Measurements from ENCODE around the gene WDR90.
A peak's percentile ranks its signal among the peaks of the same experiment; 100 is the strongest.

The WDR90 gene

DNA sequence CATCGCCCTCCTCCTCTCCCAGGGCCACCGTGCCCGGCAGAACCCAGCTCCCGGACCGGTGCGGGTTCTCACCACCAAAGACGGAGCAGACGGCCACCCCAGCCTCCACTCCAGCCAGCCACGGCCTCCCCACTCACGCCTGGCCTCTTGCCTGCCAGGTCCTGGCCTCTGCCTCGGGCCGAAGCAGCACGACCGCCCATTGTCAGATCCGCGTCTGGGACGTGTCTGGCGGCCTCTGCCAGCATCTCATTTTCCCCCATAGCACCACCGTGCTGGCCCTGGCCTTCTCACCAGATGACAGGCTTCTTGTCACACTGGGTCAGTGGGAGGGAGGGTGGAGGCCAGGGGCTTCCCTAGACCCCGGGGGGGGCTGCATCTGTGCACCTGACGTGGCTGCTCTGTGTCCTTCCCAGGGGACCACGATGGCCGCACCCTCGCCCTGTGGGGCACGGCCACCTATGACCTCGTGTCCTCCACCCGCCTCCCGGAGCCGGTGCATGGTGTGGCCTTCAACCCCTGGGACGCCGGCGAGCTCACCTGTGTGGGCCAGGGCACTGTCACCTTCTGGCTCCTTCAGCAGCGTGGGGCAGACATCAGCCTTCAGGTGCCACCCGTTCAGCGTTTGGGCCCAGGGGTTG, 12.1 kb downstream of the WDR90 start:
- DNase-seq, result no peak

- no peak for DNase-seq
Observed at GRCh38 chr16:662095-662494, 12.9 kb downstream of the WDR90 start.

DNA sequence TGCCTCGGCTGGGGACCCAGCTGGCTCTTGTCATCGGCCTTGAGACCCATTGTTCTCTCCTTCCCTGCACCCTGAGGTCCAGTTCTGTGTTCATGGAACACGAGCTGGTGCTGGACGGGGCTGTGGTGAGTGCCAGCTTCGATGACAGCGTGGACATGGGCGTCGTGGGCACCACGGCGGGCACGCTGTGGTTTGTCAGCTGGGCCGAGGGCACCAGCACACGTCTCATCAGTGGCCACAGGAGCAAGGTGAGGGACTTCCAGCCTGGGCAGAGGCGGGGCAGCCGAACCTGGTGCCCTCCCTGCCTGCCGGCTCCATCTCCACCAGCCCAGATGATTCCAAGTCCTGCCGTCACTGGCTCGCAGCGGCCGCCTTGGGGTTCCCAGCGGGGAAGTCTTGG, 13.4 kb downstream of the WDR90 start:
- no peak for DNase-seq

DNA sequence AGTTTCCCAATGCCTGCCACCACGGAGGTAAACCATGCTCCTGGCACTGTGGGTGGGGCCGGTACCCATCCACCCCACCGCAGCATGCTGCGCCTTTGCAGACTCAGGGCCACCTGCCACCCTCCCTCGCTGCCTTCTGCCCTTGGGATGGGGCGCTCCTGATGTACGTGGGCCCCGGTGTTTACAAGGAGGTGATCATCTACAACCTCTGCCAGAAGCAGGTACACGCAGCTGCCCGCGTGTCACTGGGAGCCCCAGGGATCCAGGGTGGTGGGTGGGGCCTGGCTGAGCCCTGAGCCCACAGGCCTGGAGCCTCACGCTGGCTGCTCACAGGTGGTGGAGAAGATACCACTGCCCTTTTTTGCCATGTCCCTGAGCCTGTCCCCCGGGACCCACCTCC, 17.4 kb downstream of the WDR90 start:
- DNase-seq, result no peak

DNA sequence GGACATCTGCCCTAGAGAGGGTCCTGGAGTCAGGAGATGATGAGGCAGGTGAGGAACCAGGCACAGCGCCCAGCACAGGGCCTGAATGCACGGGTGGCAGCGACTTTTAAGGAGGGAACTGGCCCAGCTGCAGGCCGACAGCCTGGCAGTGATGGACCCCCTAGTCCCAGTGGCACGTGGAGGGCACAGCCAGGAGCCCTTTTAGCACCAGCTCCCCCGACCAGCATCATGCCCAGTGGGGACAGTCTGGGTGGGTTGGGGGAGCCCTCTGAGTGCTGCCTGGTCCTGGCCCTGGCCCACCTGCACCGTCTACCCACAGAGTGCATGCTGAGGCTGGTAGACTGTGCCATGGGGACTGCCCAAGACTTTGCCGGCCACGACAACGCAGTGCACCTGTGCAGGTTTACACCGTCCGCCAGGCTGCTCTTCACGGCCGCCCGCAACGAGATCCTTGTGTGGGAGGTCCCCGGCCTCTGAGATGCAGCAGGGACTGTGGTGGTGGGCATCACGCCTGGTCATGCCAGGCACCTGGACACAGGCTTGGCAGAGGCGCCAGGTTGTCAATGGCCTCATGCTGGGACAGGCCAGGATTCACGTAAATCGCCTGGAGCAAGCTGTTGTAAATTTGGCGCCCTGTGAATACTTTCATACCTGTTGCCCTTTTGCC, 18.1 kb downstream of the WDR90 start:
- peak; percentile 25 for DNase-seq

DNA sequence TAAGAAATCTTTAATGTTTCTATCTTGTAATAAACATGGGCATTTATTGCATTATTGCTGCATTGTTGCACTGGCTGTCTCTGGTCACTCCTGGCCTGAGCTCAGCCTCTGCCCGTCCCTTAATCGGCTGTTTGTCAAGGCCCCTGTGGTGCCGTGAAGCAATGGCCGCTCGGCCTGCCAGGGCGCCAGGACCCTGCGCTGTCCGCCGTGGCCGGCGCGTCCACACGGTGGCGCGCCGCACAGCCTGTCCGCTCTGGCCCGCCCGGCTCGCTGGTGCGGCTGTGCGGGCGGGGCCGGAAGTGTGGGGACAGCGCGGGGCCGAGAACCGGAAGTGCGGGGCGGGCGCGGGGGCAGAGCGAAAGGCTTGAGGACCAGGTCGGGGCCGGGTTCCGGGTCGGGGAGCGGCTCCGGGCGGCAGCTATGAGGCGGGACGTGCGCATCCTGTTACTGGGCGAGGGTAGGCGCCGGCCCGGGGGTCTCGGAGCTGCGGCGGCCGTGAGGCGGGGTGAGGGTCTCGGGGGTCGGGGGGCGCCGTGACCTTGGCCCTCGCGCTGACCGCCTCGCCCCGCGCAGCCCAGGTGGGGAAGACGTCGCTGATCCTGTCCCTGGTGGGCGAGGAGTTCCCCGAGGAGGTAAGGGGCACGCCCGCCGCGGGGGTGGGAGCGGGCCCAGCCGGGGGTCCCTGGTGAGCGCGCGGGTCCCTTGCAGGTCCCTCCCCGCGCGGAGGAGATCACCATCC, 18.8 kb downstream of the WDR90 start, which contains the start of gene RHOT2:
RHOT2 (plus strand) TSS at position 353 of the 739 bp plus-strand sequence; CDS start at position 421, 68 bp downstream.
- DNase-seq, result peak; percentile 68

DNA sequence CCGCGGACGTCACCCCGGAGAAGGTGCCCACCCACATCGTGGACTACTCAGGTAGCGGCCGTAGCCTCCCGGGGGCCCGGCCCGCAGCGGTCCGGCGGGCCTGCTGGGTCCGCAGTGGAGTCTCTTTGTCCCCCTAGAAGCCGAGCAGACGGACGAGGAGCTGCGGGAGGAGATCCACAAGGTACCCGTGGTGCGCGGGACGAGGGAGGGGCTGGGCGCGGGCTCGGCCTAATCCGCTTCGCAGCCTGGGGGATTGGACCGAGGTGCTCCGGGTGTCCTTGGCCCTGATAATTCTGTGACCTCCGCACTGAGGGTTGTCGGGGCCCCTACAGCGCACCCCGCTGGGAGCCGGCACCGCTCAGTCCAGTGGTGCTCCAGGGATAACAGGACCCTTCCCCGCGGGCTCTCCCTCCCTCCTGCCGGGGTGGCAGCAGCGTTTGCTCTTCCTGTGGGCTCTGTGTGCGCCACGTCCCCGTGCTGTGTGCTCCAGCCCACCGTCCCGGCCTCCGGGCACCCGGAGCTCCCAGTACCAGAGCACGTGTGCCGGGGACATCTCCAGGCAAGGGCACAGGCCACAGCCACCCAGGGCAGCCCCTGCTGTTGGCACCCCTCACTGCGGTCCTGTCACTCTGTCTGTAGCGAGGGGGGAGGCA, 19.5 kb downstream of the WDR90 start:
- no peak for DNase-seq

DNA sequence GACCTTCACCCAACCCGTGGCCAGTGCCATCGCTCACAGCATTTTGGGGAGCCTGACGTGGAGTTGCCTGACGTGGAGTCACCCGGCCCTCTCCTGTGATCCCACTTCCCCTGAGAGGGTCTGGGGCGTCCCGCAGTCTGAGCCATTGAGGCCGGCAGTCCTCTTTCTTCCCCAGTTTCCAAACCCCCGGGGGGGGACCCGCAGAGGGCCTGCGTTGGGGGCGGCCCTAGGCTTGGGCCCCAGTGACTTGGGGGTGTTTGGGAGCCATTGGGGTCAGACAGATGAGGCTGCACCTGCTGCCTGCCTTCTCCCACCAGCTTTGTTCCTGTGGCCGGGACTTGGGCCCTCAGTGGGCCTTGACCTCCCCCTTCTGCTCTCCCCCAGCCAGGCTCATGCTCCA, 20.5 kb downstream of the WDR90 start:
- no peak for DNase-seq

DNA sequence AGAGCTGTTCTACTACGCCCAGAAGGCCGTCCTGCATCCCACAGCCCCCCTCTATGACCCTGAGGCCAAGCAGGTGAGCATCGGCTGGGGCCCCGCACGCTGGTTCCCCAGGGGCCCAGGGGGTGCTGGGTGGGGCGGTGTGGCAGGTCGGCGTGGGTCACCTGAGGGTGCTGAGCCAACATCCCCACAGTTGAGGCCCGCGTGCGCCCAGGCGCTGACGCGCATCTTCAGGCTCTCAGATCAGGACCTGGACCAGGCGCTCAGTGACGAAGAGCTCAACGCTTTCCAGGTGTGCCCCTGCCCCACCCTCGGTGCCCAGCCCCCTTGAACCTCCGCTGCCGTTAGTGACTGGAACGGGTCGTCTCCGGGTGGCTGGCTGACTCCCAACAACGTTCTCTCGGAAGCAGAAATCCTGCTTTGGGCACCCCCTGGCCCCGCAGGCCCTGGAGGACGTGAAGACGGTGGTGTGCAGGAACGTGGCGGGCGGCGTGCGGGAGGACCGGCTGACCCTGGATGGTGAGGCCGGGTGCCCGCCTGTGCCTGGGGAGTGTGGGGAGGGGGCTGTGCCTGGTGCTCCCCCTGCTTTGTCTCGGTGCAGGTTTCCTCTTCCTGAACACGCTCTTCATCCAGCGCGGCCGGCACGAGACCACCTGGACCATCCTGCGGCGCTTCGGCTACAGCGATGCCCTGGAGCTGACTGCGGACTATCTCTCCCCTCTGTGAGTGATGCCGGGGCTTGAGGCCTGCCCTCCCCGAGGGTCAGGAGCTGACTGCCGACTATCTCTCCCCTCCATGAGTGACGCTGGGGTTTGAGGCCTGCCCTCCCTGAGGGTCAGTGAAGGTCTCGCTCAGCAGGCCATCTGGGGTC, 21.6 kb downstream of the WDR90 start:
- DNase-seq, result no peak

GRCh38 chr16:671353-672131, 22.4 kb downstream of the WDR90 start:
- no peak for DNase-seq

- no peak for DNase-seq
Observed at GRCh38 chr16:672371-672770, 23.2 kb downstream of the WDR90 start.

GRCh38 chr16:672851-673250, 23.7 kb downstream of the WDR90 start:
- no peak for DNase-seq

DNA sequence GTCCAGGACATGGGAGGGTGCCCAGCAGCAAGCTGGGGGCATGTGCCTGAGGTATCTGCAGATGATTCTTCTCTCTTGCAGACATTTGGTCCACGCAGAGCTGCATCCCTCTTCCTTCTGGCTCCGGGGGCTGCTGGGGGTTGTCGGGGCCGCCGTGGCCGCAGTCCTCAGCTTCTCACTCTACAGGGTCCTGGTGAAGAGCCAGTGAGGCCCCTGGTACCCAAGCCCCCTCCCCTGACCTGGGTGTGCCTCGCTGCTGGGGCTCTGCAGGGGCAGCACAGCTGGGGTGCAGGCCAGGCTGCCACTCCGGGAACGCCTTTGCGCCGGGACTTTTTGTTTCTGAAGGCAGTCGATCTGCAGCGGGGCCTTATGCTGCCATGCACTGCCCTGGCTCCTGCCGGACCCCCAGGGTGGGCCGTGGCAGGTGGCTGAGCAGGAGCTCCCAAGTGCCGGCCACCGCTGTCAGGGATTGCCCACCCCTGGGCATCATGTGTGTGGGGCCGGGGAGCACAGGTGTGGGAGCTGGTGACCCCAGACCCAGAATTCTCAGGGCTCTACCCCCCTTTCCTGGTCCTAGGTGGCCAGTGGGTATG, 24.3 kb downstream of the WDR90 start:
- no peak for DNase-seq

DNA sequence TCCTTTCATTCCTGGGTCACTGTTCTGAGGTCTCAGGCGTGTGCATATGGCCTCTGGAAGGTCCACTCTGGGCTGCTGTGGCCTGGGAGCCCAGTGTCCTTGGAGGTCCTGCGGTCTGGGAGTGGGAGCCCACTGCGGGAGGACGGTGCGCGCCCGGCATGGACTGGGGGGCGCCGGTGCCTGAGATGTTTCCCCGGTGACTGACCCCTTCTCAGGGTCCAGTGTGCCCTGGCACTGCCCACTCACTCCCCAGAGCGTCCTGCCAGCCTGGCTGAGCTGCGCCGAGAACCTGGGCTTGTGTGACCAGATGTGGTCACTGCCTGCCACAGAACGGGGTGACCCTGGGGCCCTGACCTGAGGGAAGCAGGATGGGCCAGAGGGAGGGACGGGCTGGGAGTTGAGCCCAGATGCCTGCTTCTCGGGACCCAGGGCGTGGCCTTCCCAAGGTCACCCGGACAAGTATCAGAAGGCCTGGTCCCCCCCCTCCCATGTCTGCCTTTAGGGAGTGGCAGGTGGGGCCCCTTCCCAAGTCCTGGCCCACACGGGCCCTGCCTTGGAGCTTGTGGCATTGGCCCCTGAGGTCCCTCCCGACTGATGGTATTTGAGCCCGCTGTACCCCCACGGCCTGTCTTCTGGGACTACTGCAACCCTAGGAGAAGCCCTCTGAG, 25.2 kb downstream of the WDR90 start:
- no peak for DNase-seq

DNA sequence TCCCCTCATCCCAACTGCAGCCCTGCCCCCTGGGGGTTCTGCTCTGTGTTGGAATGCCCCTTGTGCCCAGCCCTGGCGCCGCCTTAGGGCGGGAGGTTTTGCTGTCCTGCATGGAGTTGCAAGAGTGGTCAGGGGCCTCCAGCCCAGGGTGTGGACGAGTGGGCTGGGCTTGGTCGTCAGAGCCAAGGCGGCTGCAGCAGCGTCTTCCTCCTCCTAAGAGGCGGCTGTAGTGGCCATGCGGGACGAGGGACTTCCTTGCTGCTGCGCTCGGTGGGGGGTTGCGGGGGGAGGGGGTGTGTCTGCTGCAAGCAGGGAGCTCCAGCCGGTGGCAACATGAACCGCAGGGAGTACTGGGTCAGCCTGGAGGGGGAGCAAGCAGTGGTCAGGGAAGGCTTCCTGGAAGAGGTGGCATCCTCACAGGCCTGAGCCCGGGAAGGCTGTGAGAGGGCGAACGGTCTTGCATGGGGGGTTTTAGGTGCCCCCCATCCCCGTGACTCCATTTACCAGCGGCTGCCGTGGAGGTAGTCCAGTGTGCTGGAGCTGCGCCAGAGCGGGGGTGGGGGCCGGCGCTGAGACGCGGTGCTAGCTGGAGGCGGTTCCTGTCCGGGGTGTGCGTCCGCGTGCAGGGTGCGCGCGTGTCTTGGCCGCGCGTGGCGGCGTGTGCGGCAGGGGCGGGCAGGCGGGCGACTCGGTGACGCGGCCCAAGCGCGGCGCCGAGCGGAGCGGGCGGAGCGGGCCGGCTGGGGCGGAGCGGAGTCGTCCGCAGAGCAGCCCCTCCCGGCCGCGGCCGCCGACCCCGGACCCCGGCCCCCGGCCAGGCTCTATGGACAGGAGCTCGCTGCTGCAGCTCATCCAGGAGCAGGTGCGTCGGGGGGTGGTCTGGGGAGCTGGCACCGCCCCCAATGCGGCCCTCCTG, 26.1 kb downstream of the WDR90 start, which contains the start of gene RHBDL1:
RHBDL1 (plus strand) TSS at position 704 of the 916 bp plus-strand sequence; CDS start at position 824, 120 bp downstream.
- no peak for DNase-seq

DNA sequence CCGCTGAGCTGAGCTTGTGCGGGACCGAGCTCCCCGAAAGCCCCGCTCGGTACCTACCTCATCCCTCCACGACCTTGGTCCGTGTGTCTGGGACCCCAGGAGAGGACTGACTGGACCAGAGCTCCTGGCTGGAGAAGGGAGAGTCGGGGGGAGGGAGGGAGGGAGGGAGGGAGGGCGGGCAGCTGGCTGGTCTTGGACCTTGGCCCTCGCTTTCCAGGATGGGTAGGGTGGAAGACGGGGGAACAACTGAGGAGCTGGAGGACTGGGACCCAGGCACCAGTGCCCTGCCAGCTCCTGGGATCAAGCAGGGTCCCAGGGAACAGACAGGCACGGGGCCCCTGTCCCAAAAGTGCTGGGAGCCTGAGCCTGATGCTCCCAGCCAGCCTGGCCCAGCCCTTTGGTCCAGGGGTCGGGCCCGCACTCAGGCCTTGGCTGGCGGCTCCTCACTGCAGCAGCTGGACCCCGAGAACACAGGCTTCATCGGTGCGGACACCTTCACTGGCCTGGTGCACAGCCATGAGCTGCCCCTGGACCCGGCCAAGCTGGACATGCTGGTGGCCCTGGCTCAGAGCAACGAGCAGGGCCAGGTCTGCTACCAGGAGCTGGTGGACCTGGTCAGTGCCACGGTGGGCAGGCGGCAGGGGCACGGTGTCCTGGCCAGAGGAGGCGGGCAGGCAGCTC, 26.9 kb downstream of the WDR90 start:
- no peak for DNase-seq

DNA sequence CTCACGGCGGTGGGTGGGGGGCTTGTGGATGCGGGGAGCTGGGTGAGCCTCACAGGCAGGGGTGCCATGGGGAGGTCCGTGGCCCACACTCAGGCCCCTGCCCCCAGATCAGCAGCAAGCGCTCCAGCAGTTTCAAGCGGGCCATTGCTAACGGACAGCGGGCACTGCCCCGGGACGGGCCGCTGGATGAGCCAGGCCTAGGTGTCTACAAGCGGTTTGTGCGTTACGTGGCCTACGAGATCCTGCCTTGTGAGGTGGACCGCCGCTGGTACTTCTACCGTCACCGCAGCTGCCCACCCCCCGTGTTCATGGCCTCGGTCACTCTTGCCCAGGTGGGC, 27.4 kb downstream of the WDR90 start:
- no peak for DNase-seq

DNA sequence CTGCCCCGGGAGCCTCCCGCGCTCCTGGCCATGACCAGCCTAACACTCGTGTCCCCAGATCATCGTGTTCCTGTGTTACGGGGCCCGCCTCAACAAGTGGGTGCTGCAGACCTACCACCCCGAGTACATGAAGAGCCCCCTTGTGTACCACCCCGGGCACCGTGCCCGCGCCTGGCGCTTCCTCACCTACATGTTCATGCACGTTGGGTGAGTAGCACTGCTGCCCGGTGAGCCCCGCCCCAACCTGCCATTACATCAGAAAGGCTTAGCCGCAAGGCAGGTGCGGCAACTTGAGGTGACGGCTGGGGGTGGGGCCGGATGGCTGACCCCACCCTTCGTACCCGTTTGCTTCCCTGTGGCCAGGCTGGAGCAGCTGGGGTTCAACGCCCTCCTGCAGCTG, 27.7 kb downstream of the WDR90 start:
- peak; percentile 92 for DNase-seq

Measured in DMS79 (cell line).